Esophagus muscularis mucosa (tissue), 4 donors: ENCODE results near the gene KIZ. TPM values are rescaled to one million over a fixed set of nuclear protein-coding genes. Genes with fewer than 3 reads are reported as not detected.

Source experiments
- DNase-seq: peaks from one replicate; pipeline ENCODE4 v3.0.0-alpha.2; 2017; ENCODE audit errors: extremely low spot score
- H3K27ac ChIP-seq, 4 donors: fragments of 200-600 bp; sonication (generic); replicated peaks in 1 of 4; 1 replicate in 3 of 4; 2 replicates in 1 of 4; pipeline ENCODE4 v1.5.1; 2016 to 2019; ENCODE audit warnings: mild to moderate bottlenecking in 1 of 4
- H3K27me3 ChIP-seq, 4 donors: fragments of 200-600 bp; sonication (generic); one replicate each; pipeline versions ENCODE4 v1.5.1 to v1.6.0; 2016 to 2019
- H3K36me3 ChIP-seq, 4 donors: fragments of 200-600 bp; sonication (generic); one replicate each; pipeline ENCODE4 v1.5.1; 2016 to 2019
- H3K4me1 ChIP-seq, 4 donors: fragments of 200-600 bp; sonication (generic); one replicate each; pipeline ENCODE4 v1.5.1; 2016 to 2019
- H3K4me3 ChIP-seq, 4 donors: fragments of 200-600 bp; sonication (generic); 1 replicate in 2 of 4; 2 replicates in 2 of 4; pipeline ENCODE4 v1.5.1; 2016 to 2019; ENCODE audit warnings: mild to moderate bottlenecking in 4 of 4, moderate library complexity in 1 of 4
- H3K9me3 ChIP-seq, 4 donors: fragments of 200-600 bp; sonication (generic); 1 replicate in 3 of 4; 2 replicates in 1 of 4; pipeline ENCODE4 v1.5.1; 2016 to 2019
- CTCF ChIP-seq, 3 experiments: fragments of 200-600 bp in 2 of 3; fragments of 450-650 bp in 1 of 3; sonication (generic) in 2 of 3; IDR thresholded peaks; one replicate each; pipeline ENCODE4 v1.5.1; 2017 to 2019; ENCODE audit warnings: antibody characterized with exemption in 3 of 3, mild to moderate bottlenecking in 2 of 3, moderate library complexity in 1 of 3
- EP300 ChIP-seq: sonication (generic); formaldehyde crosslinking; IDR thresholded peaks from one replicate; pipeline ENCODE4 v1.6.1; 2017; ENCODE audit warnings: antibody characterized with exemption
- POLR2A ChIP-seq: fragments of 450-650 bp; IDR thresholded peaks from one replicate; pipeline ENCODE4 v1.6.1; 2017; ENCODE audit warnings: antibody characterized with exemption, moderate library complexity, mild to moderate bottlenecking, low read depth
- POLR2AphosphoS5 ChIP-seq, 2 donors: sonication (generic); formaldehyde crosslinking; IDR thresholded peaks; one replicate each; pipeline ENCODE4 v1.6.1; 2017; ENCODE audit warnings: antibody characterized with exemption in 2 of 2
- WGBS: methylation state at CpG from one replicate; pipeline ENCODE4 v1.1.5; 2018; 5-methylcytosine and 5-hydroxymethylcytosine counted together
- intact Hi-C: fragments of 100-400 bp; cut with DNase I; formaldehyde crosslinking; loops from one replicate; pipeline ENCODE4 v1.15.1; 2023
- total RNA-seq, 4 donors: library from RNA; depleted of rRNA; stranded (reverse); fragments of >200 nt; gene quantifications; one replicate each; pipeline versions ENCODE4 v1.1.0 to v1.2.1, GENCODE V29; 2016

Gene KIZ
- total RNA-seq, 4 donors from 2014 or later: 17.2 to 32.0 (median 25.6) TPM

GRCh38 chr20:21141825-21142224 lies 15.9 kb downstream of the KIZ start:
- WGBS: 87% methylated on average over 5 of the region's 5 CpGs
- no peak overlapping the region for H3K27ac ChIP-seq
- no peaks in the 10 kb centered on the region for H3K9me3 ChIP-seq
- no peaks in the 10 kb centered on the region for H3K4me1 ChIP-seq
- intact Hi-C loops: no loop called here
- no peak overlapping the region for H3K4me3 ChIP-seq
- TF ChIP-seq EP300 (no peak), CTCF (IDR thresholded peaks at IDR 0.05) (no peak), POLR2AphosphoS5 (IDR thresholded peaks at IDR 0.05) (no peak), POLR2A (no peak)
- H3K36me3 ChIP-seq: peaks cover 4 to 45% (median 22%) of the 10 kb centered on the region in 4 donors
- DNase-seq: no peak
- no peaks in the 10 kb centered on the region for H3K27me3 ChIP-seq

- no peaks in the 10 kb centered on the region for H3K9me3 ChIP-seq
- no peak for DNase-seq
- 75% methylated on average over 7 of the region's 7 CpGs for WGBS
- H3K4me1 ChIP-seq: no peaks in the 10 kb centered on the region
- H3K36me3 ChIP-seq: peaks cover 0 to 40% (median 13%) of the 10 kb centered on the region in 4 donors
- no peak overlapping the region for H3K4me3 ChIP-seq
- no peak overlapping the region for H3K27ac ChIP-seq
- no peaks in the 10 kb centered on the region for H3K27me3 ChIP-seq
- intact Hi-C loops: no loop called here
- TF ChIP-seq EP300 (no peak), POLR2AphosphoS5 (IDR thresholded peaks at IDR 0.05) (no peak), POLR2A (no peak), CTCF (IDR thresholded peaks at IDR 0.05) (no peak)
Measured at GRCh38 chr20:21143194-21143890, 17.5 kb downstream of the KIZ start.

- DNase-seq: no peak
- 77% methylated on average over 3 of the region's 3 CpGs for WGBS
- TF ChIP-seq POLR2A (no peak), CTCF (IDR thresholded peaks at IDR 0.05) (no peak), POLR2AphosphoS5 (IDR thresholded peaks at IDR 0.05) (no peak), EP300 (no peak)
- H3K9me3 ChIP-seq: no peaks in the 10 kb centered on the region
- intact Hi-C loops: no loop called here
- no peak overlapping the region for H3K27ac ChIP-seq
- H3K36me3 ChIP-seq: peaks cover 0 to 44% (median 10%) of the 10 kb centered on the region in 4 donors
- no peaks in the 10 kb centered on the region for H3K27me3 ChIP-seq
- no peaks in the 10 kb centered on the region for H3K4me1 ChIP-seq
- H3K4me3 ChIP-seq: no peak overlapping the region
Measured at GRCh38 chr20:21145424-21145823, 19.5 kb downstream of the KIZ start.

- H3K4me1 ChIP-seq: no peaks in the 10 kb centered on the region
- no peaks in the 10 kb centered on the region for H3K27me3 ChIP-seq
- TF ChIP-seq CTCF (IDR thresholded peaks at IDR 0.05) (no peak), POLR2AphosphoS5 (IDR thresholded peaks at IDR 0.05) (no peak), POLR2A (no peak), EP300 (no peak)
- H3K27ac ChIP-seq: no peak overlapping the region
- H3K36me3 ChIP-seq: peaks cover 0 to 45% (median 5%) of the 10 kb centered on the region in 4 donors
- no peak for DNase-seq
- no peak overlapping the region for H3K4me3 ChIP-seq
- no peaks in the 10 kb centered on the region for H3K9me3 ChIP-seq
- intact Hi-C loops: no loop called here
- 92% methylated on average over 4 of the region's 4 CpGs for WGBS
Measured at GRCh38 chr20:21146215-21146614, 20.3 kb downstream of the KIZ start.

GRCh38 chr20:21147593-21147992 lies 21.7 kb downstream of the KIZ start:
- Histone ChIP-seq H3K27ac (no peak overlapping the region), H3K4me1 (no peaks in the 10 kb centered on the region), H3K9me3 (no peaks in the 10 kb centered on the region), H3K36me3 (peaks cover 0 to 38% (median 2%) of the 10 kb centered on the region in 4 donors), H3K4me3 (no peak overlapping the region), H3K27me3 (no peaks in the 10 kb centered on the region)
- no peak for TF ChIP-seq CTCF (IDR thresholded peaks at IDR 0.05)
- TF ChIP-seq POLR2AphosphoS5 (IDR thresholded peaks at IDR 0.05): no peak
- TF ChIP-seq POLR2A: no peak
- no peak for TF ChIP-seq EP300
- WGBS: 100% methylated on average over 1 of the region's 1 CpG
- intact Hi-C loops: no loop called here
- no peak for DNase-seq
